ENCODE measurements around the gene PITPNC1. TPM values are rescaled to one million over a fixed set of nuclear protein-coding genes. Genes with fewer than 3 reads are reported as not detected.
"Not testable (repeated sequence)": the region's sequence is repeated elsewhere in the genome, so short reads cannot be mapped to it uniquely, and the experiment has no call there.

The PITPNC1 gene
- total RNA-seq, 4 donors from 2014 or later, result 14.1 to 35.5 (median 31.8) TPM

GRCh38 chr17:67696347-67696746, 319.3 kb downstream of the PITPNC1 start:
- no peak overlapping the region for H3K4me3 ChIP-seq
- H3K27me3 ChIP-seq, result no peaks in the 10 kb centered on the region
- no peak for DNase-seq (ENCODE audit: extremely low spot score)
- H3K36me3 ChIP-seq, result peaks cover 7 to 30% (median 17%) of the 10 kb centered on the region in 4 donors
- H3K4me1 ChIP-seq, result no peaks in the 10 kb centered on the region
- intact Hi-C loops (cut with DNase I), result no loop called here
- 65% methylated on average over 3 of the region's 3 CpGs for WGBS
- H3K27ac ChIP-seq (replicated peaks in 1 of 4), result no peak overlapping the region
- no peak for TF ChIP-seq EP300 (IDR thresholded peaks at IDR 0.05)
- no peak for TF ChIP-seq POLR2A (IDR thresholded peaks at IDR 0.05; ENCODE audit: low read depth)
- no peak for TF ChIP-seq POLR2AphosphoS5 (IDR thresholded peaks at IDR 0.05)
- no peak for TF ChIP-seq CTCF (IDR thresholded peaks at IDR 0.05)
- no peaks in the 10 kb centered on the region for H3K9me3 ChIP-seq

- Histone ChIP-seq H3K4me1 (no peaks in the 10 kb centered on the region), H3K27me3 (no peaks in the 10 kb centered on the region), H3K4me3 (no peak overlapping the region), H3K9me3 (no peaks in the 10 kb centered on the region), H3K36me3 (peaks cover 7 to 23% (median 17%) of the 10 kb centered on the region in 4 donors), H3K27ac (replicated peaks in 1 of 4) (no peak overlapping the region)
- 86% methylated on average over 4 of the region's 4 CpGs for WGBS
- intact Hi-C loops (cut with DNase I), result no loop called here
- TF ChIP-seq POLR2A (IDR thresholded peaks at IDR 0.05; ENCODE audit: low read depth) (no peak), POLR2AphosphoS5 (IDR thresholded peaks at IDR 0.05) (no peak), CTCF (IDR thresholded peaks at IDR 0.05) (no peak), EP300 (IDR thresholded peaks at IDR 0.05) (no peak)
- DNase-seq (ENCODE audit: extremely low spot score), result no peak
These were observed 319.9 kb downstream of the PITPNC1 start for GRCh38 chr17:67696853-67697498.

GRCh38 chr17:67700037-67700724, 323.1 kb downstream of the PITPNC1 start:
- Histone ChIP-seq H3K4me1 (no peaks in the 10 kb centered on the region), H3K27ac (replicated peaks in 1 of 4) (no peak overlapping the region), H3K36me3 (no peaks in the 10 kb centered on the region), H3K4me3 (no peak overlapping the region), H3K9me3 (no peaks in the 10 kb centered on the region), H3K27me3 (no peaks in the 10 kb centered on the region)
- DNase-seq (ENCODE audit: extremely low spot score), result no peak
- TF ChIP-seq POLR2A (IDR thresholded peaks at IDR 0.05; ENCODE audit: low read depth), result no peak
- no peak for TF ChIP-seq POLR2AphosphoS5 (IDR thresholded peaks at IDR 0.05)
- TF ChIP-seq EP300 (IDR thresholded peaks at IDR 0.05), result no peak
- 87% methylated on average over 5 of the region's 5 CpGs for WGBS
- intact Hi-C loops (cut with DNase I), result no loop called here

- intact Hi-C loops (cut with DNase I), result no loop called here
- TF ChIP-seq EP300 (IDR thresholded peaks at IDR 0.05) (no peak), POLR2AphosphoS5 (IDR thresholded peaks at IDR 0.05) (no peak)
- Histone ChIP-seq H3K27ac (replicated peaks in 1 of 4) (no peak overlapping the region), H3K4me1 (no peaks in the 10 kb centered on the region), H3K36me3 (no peaks in the 10 kb centered on the region), H3K4me3 (no peak overlapping the region), H3K27me3 (no peaks in the 10 kb centered on the region), H3K9me3 (no peaks in the 10 kb centered on the region)
- no peak for DNase-seq (ENCODE audit: extremely low spot score)
- WGBS, result 80% methylated on average over 1 of the region's 1 CpG
These were observed 323.6 kb downstream of the PITPNC1 start for GRCh38 chr17:67700725-67701119.

GRCh38 chr17:67702861-67703260, 325.8 kb downstream of the PITPNC1 start:
- H3K36me3 ChIP-seq; DNase-seq (ENCODE audit: extremely low spot score); intact Hi-C loops (cut with DNase I); H3K4me3 ChIP-seq; H3K27ac ChIP-seq (replicated peaks in 1 of 4); H3K27me3 ChIP-seq; H3K9me3 ChIP-seq; H3K4me1 ChIP-seq: not testable (repeated sequence)
- WGBS, result 94% methylated on average over 8 of the region's 8 CpGs

GRCh38 chr17:67707442-67707841, 330.4 kb downstream of the PITPNC1 start:
- intact Hi-C loops (cut with DNase I), result no loop called here
- no peaks in the 10 kb centered on the region for H3K27me3 ChIP-seq
- H3K4me3 ChIP-seq, result no peak overlapping the region
- H3K27ac ChIP-seq (replicated peaks in 1 of 4), result no peak overlapping the region
- 77% methylated on average over 2 of the region's 2 CpGs for WGBS
- no peaks in the 10 kb centered on the region for H3K36me3 ChIP-seq
- TF ChIP-seq POLR2A (IDR thresholded peaks at IDR 0.05; ENCODE audit: low read depth), result no peak
- TF ChIP-seq CTCF (IDR thresholded peaks at IDR 0.05), result no peak
- TF ChIP-seq EP300 (IDR thresholded peaks at IDR 0.05), result no peak
- no peak for TF ChIP-seq POLR2AphosphoS5 (IDR thresholded peaks at IDR 0.05)
- no peaks in the 10 kb centered on the region for H3K9me3 ChIP-seq
- no peak for DNase-seq (ENCODE audit: extremely low spot score)
- H3K4me1 ChIP-seq, result no peaks in the 10 kb centered on the region

All from esophagus muscularis mucosa (tissue), 4 donors.